Stimulated activated CD4-positive, alpha-beta T cell treated with anti-CD3 and anti-CD28 coated beads, Interleukin-15, amount 100 ng/mL, for 48 hours (primary cell): ENCODE data around the gene APOL4.
"Not testable (repeated sequence)": the region's sequence is repeated elsewhere in the genome, so short reads cannot be mapped to it uniquely, and the experiment has no call there.

Experiments
- DNase-seq, 2 donors: peaks; one replicate each; pipeline ENCODE4 v3.0.0-alpha.2; 2020; ENCODE audit warnings: low read depth in 2 of 2

The APOL4 gene

GRCh38 chr22:36206255-36206654 lies 4.6 kb upstream of the APOL4 start:
- DNase-seq = no peak

- not testable (repeated sequence) for DNase-seq
These were observed 4.0 kb upstream of the APOL4 start for GRCh38 chr22:36205573-36205972.

GRCh38 chr22:36204632-36205015 lies 3.0 kb upstream of the APOL4 start:
- DNase-seq = no peak

GRCh38 chr22:36204001-36204631 lies 2.5 kb upstream of the APOL4 start:
- no peak for DNase-seq

GRCh38 chr22:36203441-36203840 lies 1.8 kb upstream of the APOL4 start:
- DNase-seq = not testable (repeated sequence)

- not testable (repeated sequence) for DNase-seq
These were observed 1.3 kb upstream of the APOL4 start for GRCh38 chr22:36202906-36203305.

GRCh38 chr22:36201025-36201424 lies 584 bp downstream of the APOL4 start:
- not testable (repeated sequence) for DNase-seq

- DNase-seq = no peak
These were observed 2.5 kb downstream of the APOL4 start for GRCh38 chr22:36199001-36199551.

- no peak for DNase-seq
These were observed 3.1 kb downstream of the APOL4 start for GRCh38 chr22:36198536-36198935.

- no peak for DNase-seq
These were observed 4.0 kb downstream of the APOL4 start for GRCh38 chr22:36197514-36198146.

- no peak for DNase-seq
These were observed 4.6 kb downstream of the APOL4 start for GRCh38 chr22:36197065-36197440.

GRCh38 chr22:36196254-36197064 lies 5.2 kb downstream of the APOL4 start:
- no peak for DNase-seq

GRCh38 chr22:36194971-36195370 lies 6.6 kb downstream of the APOL4 start:
- DNase-seq = peak in 1 of 2 donors; percentile 30

- no peak for DNase-seq
These were observed 7.2 kb downstream of the APOL4 start for GRCh38 chr22:36194385-36194784.

GRCh38 chr22:36193577-36193976 lies 8.0 kb downstream of the APOL4 start:
- DNase-seq = no peak

- DNase-seq = no peak
These were observed 8.4 kb downstream of the APOL4 start for GRCh38 chr22:36193171-36193570.

- no peak for DNase-seq
These were observed 9.1 kb downstream of the APOL4 start for GRCh38 chr22:36192542-36192941.

GRCh38 chr22:36191106-36191836 lies 10.3 kb downstream of the APOL4 start:
- no peak for DNase-seq

GRCh38 chr22:36187862-36188261 lies 13.7 kb downstream of the APOL4 start:
- DNase-seq = not testable (repeated sequence)

- DNase-seq = no peak
These were observed 15.6 kb downstream of the APOL4 start for GRCh38 chr22:36185828-36186624.

GRCh38 chr22:36184433-36185025 lies 17.1 kb downstream of the APOL4 start:
- DNase-seq = no peak
